Bone marrow (tissue), 2 donors: ENCODE data around the gene RAPGEF3.

Experiments used
- DNase-seq, 2 donors: peaks; one replicate each; lab custom pipeline; 2025; lab: John Stamatoyannopoulos, UW

Gene RAPGEF3

GRCh38 chr12:47758834-47759690 lies at the start of gene RAPGEF3:
Gene RAPGEF3 (minus strand): TSS chr12:47758880. CDS start chr12:47758556, 324 bp downstream.
- DNase-seq, result peak; percentile 64 to 77

- peak in 1 of 2 donors; percentile 67 for DNase-seq
These were observed 49.4 kb upstream of the RAPGEF3 start for GRCh38 chr12:47808050-47808449.

DNA sequence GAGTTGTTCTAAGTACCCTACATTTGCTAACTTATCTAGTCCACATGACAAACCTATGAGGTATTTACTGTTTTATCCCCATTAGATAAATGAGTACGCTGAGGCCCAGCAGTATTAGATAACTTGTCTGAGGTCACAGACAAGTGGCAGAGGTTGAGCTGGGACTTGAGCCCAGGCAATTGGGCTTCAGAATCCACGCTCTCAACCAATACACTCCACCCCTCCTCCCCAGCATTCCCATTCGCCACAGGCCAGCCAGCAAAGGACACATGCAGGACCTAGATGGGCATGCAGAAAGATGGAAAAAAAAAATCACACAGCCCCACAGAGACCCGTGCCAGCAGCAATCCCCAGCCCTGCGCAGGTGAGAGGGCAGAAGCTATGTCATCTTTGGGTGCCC lies 48.7 kb upstream of the RAPGEF3 start:
- no peak for DNase-seq

- no peak for DNase-seq
These were observed 46.7 kb upstream of the RAPGEF3 start for GRCh38 chr12:47805417-47805816.

DNA sequence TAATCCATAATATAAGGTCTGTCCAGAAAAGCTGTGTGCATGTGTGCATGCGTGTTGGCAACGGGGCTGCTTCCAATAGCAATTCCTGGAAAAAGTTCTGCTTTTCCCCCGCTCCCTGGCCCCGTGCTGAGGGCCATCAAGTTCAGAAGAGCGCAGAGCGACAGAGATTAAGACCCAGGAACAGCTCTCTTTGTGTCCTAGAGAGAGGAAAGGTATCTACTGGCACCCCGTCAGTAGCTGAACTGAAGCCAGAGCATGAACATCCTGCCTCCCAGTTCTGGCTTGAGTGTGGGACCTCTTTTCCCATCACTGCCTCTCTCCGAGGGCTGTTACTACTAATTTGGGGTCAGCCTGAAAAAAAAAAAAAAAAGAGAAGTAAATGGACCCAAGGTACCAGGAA lies 45.5 kb upstream of the RAPGEF3 start:
- no peak for DNase-seq

DNA sequence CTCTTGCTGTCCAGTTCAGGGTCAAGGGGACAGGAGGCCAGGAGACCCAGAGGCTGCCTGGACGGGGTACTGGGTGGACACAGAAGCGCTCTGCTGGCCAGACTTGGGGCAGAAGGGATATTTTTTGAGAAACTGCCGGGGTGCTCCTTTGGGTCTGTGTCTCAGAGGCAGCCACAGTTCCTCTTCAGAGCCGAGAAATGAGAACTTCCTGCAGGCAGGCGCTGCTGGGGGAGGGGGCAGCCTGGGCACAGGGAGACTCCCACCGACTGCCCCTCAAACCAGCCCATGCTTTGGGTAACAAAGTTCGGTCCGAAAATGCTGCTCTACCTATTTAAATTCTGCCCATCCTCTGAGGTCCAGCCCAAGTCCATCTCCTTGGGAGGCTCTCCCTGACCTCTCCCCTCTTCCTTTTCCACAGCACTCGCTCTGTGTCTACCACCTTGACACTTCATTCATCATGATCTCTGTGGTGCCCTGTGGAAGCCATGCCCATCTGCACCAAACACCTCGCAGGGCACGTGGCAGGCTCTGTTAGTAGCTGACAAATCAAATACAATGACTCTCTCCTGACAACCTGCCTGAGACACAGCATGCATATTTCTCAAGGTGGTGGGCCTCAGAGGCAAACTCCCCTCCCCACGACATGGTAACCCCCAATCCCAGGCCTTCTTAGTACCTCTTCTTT lies 44.7 kb upstream of the RAPGEF3 start:
- DNase-seq, result no peak

- no peak for DNase-seq
These were observed 43.6 kb upstream of the RAPGEF3 start for GRCh38 chr12:47802312-47802711.

DNA sequence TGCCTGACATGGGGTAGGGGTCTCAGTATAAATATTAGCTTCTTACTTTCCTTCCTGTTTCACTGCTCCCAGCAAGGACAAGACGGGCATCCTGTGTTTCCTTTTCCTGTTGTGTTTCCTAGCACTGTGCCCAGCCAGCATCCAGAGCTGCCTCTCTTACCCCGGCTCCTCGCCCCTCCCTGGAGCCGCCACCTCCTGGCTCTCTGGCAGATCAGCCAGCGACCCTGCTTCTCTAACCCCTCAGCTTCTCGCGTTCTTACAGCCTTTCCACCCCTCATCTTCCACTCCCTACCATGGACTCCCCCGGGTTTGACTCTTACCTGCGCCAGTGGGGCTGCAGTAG lies 43.2 kb upstream of the RAPGEF3 start:
- DNase-seq, result no peak

DNA sequence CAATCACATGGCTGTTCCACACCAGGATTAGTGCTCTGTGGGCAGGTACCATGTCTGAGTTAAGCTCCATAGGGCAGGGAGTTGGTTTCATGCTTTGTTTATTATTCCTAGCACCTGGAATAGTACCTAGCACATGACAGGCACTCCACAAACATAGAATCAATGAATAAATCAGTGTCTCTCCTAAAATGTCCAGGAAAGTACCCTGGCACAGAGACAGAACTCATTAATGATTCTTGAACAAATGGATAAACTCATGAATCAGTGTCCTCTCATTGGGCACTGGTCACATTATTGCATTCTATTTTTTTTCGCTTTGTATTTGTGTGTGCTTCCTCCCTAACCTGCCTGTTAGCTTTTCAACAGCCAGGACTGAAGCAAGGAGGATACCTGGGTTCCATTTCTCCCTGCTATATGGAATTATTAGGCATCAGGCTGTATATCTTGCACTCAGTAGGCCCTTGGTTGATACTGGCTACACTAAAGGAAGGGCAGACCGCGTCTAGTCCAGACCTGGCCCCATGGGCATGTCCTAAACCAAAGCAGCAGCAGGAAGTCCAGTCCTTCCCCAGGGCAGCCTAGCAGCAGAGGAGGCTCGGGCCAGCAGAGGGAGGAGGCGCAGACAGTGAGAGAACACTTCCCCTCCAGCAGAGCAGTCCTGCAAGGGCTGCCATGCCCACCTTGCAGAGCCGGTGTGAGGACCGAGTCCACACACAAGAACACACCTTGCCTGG lies 42.7 kb upstream of the RAPGEF3 start:
- DNase-seq, result peak in 1 of 2 donors; percentile 10

DNA sequence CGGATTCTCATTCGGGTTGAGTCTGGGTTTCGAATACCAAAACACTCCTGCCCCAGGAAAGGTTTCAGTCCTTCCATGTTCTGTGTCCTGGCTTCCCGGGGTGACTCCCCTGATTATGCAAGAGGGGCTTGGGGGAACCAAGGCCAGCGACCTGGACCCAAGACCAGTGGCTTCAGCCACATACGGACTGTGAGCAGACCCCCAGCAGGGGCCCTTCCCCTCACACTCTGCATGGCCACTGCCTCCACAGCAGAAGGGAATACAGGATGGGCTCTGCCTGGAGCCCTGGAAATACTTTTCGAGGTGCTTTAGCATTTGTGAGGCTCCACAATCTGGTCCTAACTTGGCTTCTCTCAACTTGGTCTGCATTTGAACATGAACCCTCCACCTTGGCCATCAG lies 41.9 kb upstream of the RAPGEF3 start:
- DNase-seq, result no peak

GRCh38 chr12:47799357-47799955 lies 40.8 kb upstream of the RAPGEF3 start:
- DNase-seq, result no peak

DNA sequence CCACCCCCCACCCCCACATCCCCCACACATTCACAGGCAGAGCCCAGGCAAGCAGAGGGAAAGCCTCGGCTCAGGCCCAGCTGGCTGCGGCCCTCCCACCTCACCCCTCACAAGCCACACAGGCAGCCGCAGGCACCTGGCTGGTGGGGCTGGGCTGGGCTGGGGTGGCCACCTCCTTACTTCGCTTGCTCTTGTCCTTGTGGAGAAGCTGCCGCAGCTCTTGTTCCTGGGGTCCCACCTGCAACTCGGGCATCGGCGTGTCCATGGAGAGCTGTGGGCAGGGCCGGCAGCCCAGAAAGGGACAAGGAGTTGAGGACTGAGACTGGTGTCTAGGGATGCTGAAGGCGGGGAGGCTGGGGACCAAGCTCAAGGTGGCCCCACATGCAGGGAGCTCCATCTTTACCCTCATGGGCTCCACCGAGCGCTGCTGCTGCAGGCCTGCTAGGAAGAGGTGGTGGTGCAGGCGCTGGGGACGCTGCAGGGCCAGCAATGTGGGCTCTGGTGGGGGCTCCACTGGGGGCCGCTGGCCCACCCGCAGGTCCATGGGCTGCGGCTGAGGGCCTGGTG lies 39.8 kb upstream of the RAPGEF3 start:
- no peak for DNase-seq

DNA sequence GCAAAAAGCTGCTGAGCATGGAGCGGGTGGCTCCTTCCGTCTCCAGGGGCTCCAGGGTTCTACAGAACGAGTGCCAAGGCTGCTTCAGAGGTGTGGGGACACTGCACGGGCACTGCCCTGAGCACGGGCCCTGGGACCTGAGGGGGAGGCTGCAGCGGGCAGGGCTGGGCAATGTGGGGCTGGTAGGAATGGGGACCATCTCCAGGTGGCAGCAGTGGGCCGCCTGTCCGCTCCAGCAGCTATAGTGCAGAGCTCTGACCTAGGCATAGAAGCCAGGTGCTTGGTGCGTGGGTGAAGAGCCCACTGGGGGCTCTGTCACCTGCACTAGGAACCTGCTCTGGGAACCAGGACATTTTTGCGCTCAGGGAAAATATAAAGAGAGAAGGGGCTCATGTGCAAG lies 38.8 kb upstream of the RAPGEF3 start:
- no peak for DNase-seq

DNA sequence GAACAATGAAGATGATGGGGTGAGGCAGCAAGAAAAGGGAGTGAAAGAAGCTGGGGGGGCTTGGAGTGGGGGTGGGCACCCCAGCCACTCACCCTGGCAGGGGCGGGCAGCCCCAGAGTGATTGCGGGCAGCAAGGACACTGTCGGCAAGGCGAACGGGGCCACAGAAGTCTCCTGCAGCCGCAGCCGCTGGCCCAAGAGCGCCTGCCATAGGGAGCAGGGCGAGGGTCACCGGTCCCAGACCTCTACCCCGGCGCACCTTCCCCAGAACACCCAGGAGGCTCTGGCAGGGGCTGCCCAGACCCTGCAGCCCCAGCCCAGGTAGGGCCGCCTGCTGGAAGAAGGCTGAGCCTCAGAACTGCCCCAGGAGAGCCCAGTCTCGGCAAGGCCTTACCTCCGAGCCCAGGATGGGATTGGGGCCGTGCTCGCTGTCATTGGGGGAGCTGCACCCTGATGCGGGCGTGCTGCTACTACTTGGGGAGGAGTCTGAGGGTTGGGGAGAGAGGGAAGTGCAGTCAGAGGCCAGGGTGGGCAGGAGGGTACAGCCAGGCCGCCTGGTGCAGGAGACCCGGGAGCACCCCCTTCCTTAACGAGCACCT lies 37.2 kb upstream of the RAPGEF3 start:
- no peak for DNase-seq

- no peak for DNase-seq
These were observed 36.6 kb upstream of the RAPGEF3 start for GRCh38 chr12:47795121-47795813.

GRCh38 chr12:47794679-47795078 lies 36.0 kb upstream of the RAPGEF3 start:
- no peak for DNase-seq

- no peak for DNase-seq
These were observed 34.5 kb upstream of the RAPGEF3 start for GRCh38 chr12:47793015-47793681.

GRCh38 chr12:47791874-47792273 lies 33.2 kb upstream of the RAPGEF3 start:
- DNase-seq, result no peak

DNA sequence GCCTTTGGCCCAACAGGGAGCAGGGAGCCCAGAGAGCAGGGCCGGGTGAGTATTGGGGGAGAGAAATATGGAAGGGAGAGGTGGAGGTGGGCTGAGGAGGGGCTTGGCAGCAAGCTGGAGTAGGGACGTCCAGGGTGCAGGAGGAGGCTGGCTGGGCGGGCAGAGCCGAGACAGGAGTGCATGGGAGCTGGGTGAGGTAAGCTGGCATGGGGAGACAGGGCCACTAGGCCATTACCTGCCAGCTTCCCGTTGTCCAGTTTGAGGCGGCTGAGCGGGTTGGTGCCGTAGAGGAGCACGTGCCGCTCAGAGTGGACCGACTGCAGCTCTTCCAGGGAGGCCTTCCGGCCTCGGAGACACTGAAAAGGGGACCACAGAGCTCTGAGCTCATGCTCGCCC lies 32.7 kb upstream of the RAPGEF3 start:
- no peak for DNase-seq

GRCh38 chr12:47790676-47791350 lies 32.1 kb upstream of the RAPGEF3 start:
- DNase-seq, result no peak
